ENCODE measurements around the gene SLC16A10.
"Not testable (repeated sequence)": the region's sequence is repeated elsewhere in the genome, so short reads cannot be mapped to it uniquely, and the experiment has no call there.

DNA sequence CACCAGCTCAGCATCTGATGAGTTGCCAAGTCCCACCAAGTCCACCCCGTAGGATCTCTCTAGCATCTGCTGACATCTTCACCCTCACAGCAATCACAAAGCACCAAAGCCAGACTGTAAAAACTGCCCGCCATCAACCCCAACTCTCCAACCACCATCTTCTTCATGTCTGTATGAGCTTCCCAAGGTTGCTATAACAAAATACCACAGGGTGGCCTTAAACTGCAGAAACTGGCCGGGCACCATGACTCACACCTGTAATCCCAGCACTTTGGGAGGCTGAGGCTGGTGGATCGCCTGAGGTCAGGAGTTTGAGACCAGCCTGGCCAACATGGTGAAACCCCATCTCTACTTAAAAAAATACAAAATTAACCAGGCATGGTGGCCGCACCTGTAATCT is 25.3 kb upstream of the SLC16A10 start:
- not testable (repeated sequence) for TF ChIP-seq EZH2 (IDR thresholded peaks at IDR 0.05)
- TF ChIP-seq, protein P1, sequence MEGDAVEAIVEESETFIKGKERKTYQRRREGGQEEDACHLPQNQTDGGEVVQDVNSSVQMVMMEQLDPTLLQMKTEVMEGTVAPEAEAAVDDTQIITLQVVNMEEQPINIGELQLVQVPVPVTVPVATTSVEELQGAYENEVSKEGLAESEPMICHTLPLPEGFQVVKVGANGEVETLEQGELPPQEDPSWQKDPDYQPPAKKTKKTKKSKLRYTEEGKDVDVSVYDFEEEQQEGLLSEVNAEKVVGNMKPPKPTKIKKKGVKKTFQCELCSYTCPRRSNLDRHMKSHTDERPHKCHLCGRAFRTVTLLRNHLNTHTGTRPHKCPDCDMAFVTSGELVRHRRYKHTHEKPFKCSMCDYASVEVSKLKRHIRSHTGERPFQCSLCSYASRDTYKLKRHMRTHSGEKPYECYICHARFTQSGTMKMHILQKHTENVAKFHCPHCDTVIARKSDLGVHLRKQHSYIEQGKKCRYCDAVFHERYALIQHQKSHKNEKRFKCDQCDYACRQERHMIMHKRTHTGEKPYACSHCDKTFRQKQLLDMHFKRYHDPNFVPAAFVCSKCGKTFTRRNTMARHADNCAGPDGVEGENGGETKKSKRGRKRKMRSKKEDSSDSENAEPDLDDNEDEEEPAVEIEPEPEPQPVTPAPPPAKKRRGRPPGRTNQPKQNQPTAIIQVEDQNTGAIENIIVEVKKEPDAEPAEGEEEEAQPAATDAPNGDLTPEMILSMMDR (IDR thresholded peaks at IDR 0.05): not testable (repeated sequence)
